Fibroblast of lung (primary cell): ENCODE results near the gene FHIT.

Experiments
- EZH2 ChIP-seq: IDR thresholded peaks from 2 replicates; pipeline ENCODE4 v1.5.1; 2012; ENCODE audit warnings: low read length, control low read depth, mild to moderate bottlenecking; ENCODE audit errors: missing control alignments
- TF ChIP-seq, protein P1 (sequence below), 2 donors: IDR thresholded peaks in 1 of 2; conservative IDR thresholded peaks in 1 of 2; 1 replicate in 1 of 2; 2 replicates in 1 of 2; pipeline ENCODE4 v1.5.1; 2011 to 2012; ENCODE audit warnings: low read length in 2 of 2, control low read depth in 1 of 2, inconsistent platforms in 1 of 2, low read depth in 1 of 2, mild to moderate bottlenecking in 1 of 2

- TF ChIP-seq, protein P1, sequence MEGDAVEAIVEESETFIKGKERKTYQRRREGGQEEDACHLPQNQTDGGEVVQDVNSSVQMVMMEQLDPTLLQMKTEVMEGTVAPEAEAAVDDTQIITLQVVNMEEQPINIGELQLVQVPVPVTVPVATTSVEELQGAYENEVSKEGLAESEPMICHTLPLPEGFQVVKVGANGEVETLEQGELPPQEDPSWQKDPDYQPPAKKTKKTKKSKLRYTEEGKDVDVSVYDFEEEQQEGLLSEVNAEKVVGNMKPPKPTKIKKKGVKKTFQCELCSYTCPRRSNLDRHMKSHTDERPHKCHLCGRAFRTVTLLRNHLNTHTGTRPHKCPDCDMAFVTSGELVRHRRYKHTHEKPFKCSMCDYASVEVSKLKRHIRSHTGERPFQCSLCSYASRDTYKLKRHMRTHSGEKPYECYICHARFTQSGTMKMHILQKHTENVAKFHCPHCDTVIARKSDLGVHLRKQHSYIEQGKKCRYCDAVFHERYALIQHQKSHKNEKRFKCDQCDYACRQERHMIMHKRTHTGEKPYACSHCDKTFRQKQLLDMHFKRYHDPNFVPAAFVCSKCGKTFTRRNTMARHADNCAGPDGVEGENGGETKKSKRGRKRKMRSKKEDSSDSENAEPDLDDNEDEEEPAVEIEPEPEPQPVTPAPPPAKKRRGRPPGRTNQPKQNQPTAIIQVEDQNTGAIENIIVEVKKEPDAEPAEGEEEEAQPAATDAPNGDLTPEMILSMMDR (conservative IDR thresholded peaks at IDR 0.05 in 1 of 2, IDR thresholded peaks at IDR 0.05 in 1 of 2; ENCODE audit: low read depth in 1 of 2, low read length in 2 of 2) = no peak
- TF ChIP-seq EZH2 = no peak
These were observed 1061.9 kb downstream of the FHIT start for GRCh38 chr3:60189304-60189703.
